ENCODE results near the gene MPPED2.

The MPPED2 gene

DNA sequence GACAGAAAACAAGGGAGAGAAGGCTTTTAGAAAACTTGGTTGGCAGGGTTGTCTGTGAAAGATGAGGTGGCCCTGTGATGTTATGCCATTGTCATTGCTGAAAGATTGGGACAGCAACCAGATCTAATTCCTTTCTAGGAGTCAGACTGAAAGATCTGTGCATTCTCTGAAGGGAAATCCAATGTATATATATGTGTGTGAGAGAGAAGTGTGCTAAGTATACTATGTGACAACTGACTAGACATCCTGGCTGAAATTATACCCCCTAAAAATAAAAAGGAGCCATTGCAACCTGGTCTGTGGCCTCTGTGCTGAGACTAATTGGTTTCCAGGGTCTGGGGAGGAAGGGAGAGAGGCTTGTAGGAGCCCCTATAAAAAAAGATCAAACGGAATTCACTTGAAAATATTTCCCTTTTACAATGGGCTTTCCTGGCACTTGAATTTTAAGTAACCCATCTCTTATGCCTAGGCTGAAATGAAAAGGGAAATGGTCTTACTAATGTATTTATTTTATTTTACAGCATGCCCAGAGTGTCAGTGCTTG, 1.2 kb upstream of the MPPED2 start:
- no peak for DNase-seq (ENCODE audit: low read depth)
- TF ChIP-seq, protein P1, sequence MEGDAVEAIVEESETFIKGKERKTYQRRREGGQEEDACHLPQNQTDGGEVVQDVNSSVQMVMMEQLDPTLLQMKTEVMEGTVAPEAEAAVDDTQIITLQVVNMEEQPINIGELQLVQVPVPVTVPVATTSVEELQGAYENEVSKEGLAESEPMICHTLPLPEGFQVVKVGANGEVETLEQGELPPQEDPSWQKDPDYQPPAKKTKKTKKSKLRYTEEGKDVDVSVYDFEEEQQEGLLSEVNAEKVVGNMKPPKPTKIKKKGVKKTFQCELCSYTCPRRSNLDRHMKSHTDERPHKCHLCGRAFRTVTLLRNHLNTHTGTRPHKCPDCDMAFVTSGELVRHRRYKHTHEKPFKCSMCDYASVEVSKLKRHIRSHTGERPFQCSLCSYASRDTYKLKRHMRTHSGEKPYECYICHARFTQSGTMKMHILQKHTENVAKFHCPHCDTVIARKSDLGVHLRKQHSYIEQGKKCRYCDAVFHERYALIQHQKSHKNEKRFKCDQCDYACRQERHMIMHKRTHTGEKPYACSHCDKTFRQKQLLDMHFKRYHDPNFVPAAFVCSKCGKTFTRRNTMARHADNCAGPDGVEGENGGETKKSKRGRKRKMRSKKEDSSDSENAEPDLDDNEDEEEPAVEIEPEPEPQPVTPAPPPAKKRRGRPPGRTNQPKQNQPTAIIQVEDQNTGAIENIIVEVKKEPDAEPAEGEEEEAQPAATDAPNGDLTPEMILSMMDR (IDR thresholded peaks at IDR 0.05; ENCODE audit: insufficient read depth, low read depth, low read length, missing control alignments), result no peak
- no peak overlapping the region for H3K4me3 ChIP-seq (ENCODE audit: low read depth, low read length)

DNA sequence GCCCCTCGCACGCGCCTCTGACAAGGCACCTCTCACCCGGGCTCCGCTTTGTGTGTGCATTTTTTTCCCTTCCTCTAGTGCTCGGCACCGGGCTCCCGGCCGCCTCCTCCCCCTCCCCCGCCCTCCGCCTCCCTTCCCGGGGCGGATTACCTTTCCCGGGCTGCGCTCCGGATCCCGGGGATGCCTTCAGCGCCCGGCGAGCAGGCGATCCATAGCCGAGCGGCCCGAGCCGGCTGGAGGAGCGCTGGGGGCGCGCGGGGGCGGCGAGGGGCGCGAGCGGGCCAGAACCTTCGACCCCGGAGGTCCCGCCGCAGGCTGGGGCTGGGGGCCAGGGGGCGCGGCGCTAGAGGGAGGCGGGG, 282 bp downstream of the MPPED2 start:
- TF ChIP-seq, protein P1 (IDR thresholded peaks at IDR 0.05; ENCODE audit: insufficient read depth, low read depth, low read length, missing control alignments), result no peak
- DNase-seq (ENCODE audit: low read depth), result no peak
- peak overlapping the region; percentile 51 for H3K4me3 ChIP-seq (ENCODE audit: low read depth, low read length)

DNA sequence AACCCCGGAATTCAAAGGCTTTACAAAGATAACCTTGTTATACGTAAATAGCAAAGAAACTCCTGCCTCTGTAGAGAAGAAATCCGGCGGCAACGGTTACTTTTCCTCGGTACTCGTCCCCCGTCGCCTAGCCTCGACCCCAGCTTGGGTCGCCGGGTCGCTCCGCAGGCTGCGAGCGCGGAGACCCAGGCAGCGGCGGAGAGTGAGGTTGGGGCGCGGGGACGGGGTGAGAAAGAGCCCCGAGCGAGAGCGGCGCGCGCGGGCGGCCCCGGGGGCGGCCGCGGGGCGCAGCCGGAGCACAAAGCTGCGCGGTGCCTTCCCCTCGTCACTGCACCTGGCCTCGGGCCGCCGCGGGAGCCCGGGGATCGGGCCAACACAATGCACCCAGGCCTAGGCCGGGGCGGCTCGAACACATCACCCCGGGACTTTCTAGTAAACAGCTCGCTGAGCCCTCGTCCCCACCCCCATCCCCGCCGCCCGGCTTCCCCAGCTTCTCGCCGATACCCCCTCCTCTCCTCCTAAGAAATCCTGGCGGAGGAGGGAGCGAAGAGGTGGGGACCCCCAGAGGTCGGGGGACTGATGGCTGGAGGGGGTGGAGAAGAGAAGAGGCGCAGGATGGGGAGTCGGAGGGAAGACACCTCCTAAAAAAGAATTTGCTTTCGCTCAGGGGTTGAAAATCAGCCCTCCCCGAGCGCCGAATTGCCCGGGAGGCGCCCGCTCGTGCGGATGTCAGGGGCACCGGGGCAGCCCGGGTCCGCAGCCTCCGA, 845 bp downstream of the MPPED2 start:
- TF ChIP-seq, protein P1 (IDR thresholded peaks at IDR 0.05; ENCODE audit: insufficient read depth, low read depth, low read length, missing control alignments), result no peak
- peak overlapping the region; percentile 51 for H3K4me3 ChIP-seq (ENCODE audit: low read depth, low read length)
- no peak for DNase-seq (ENCODE audit: low read depth)

DNA sequence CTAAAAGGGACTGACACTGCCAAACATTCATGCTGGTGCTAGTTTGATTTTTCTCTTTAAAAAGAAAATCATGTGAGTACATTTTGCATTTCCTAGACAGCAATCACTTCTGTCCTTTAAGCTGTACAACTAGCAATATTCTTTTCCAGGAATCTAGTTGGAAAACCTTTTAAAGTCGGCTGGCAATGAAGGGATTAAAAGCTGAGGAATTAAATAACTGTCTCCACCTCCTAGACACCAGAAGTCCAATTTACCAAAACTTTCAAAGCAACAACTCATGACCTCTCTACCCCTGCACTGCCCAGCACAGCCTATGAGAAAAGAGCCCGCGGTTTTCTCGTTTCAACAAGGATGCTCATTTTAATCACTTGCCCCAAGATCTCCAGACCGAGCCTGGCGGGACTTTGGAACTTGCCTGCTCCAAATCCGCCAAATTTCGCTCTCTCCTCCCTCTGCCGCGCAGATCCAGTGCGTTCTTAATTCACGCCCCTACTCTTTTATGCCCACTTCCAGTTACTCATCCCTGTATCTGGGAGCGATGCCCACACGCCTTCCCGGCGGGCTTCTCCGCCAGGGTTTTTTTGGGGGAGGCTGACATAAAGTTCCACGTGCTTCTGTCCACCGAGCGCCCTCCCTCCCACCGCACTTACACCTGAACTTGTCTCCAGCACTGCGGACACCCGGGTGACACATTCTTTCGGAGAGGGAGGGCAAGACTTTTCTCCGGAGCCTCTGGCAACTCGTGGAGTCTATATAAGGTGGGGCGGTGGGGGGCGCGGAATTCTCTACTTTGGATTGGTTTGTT, 2.5 kb downstream of the MPPED2 start:
- H3K4me3 ChIP-seq (ENCODE audit: low read depth, low read length), result no peak overlapping the region
- TF ChIP-seq, protein P1 (IDR thresholded peaks at IDR 0.05; ENCODE audit: insufficient read depth, low read depth, low read length, missing control alignments), result no peak

DNA sequence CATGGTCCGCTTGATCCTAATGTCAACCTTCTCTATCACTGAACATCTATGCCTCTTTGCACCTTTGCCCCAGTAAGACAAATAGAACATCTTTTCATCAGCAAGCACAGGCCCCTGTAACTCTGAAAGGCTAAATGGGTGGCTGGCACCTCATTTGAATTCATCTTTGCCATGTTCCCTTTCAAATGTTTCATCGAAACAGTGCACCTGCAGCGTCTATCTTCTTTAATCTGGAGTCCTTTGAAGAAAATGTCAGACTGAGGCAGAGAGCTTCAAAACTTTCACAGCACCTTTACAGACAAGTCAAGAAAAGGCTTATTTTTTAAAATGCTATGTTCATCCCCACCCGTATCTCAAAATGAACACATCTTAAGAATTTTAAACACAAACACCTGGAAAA, 3.4 kb downstream of the MPPED2 start:
- DNase-seq (ENCODE audit: low read depth), result no peak
- no peak overlapping the region for H3K4me3 ChIP-seq (ENCODE audit: low read depth, low read length)
- TF ChIP-seq, protein P1 (IDR thresholded peaks at IDR 0.05; ENCODE audit: insufficient read depth, low read depth, low read length, missing control alignments), result no peak

More for the DNA sequence above, 2.5 kb downstream of the MPPED2 start:
- DNase-seq (ENCODE audit: low read depth), result no peak

DNA sequence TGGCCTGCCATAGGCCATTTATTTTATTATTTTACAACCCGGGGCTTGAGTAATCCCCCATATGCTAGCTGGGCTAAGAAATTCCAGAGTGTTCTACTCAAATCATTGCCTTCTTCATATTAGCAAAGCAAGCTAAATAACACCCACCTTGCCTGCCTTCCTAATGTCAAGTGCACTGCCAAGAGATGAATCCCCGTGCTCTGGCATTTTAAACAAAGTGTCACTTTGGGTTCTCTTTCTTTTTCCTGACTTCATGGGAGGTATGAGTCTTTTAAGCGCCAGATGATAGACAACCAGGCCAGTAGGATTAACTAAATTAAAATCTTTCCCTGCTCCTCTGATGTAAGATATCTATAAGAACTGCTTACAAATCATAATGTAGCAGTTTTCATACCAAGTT, 4.5 kb downstream of the MPPED2 start:
- TF ChIP-seq, protein P1 (IDR thresholded peaks at IDR 0.05; ENCODE audit: insufficient read depth, low read depth, low read length, missing control alignments), result no peak
- H3K4me3 ChIP-seq (ENCODE audit: low read depth, low read length), result no peak overlapping the region
- no peak for DNase-seq (ENCODE audit: low read depth)
